K562 (cell line): Measurements from ENCODE around the gene SRGN. TPM values are rescaled to one million over a fixed set of nuclear protein-coding genes. Genes with fewer than 3 reads are reported as not detected.
A peak's percentile ranks its signal among the peaks of the same experiment; 100 is the strongest.

Experiments
- ATF1 ChIP-seq, 2 experiments: fragments of 450-650 bp in 1 of 2; IDR thresholded peaks; 2 replicates each; pipeline ENCODE4 v1.6.1; 2016; ENCODE audit warnings: missing compliant biosample characterization in 1 of 2, missing genetic modification characterization in 1 of 2
- CREM ChIP-seq: IDR thresholded peaks from 2 replicates; pipeline ENCODE4 v1.6.1; 2014; ENCODE audit warnings: antibody characterized with exemption, low read depth
- DIDO1 ChIP-seq: fragments of 450-650 bp; IDR thresholded peaks from 2 replicates; pipeline ENCODE4 v1.6.1; 2016; ENCODE audit warnings: low read depth, missing biosample characterization, missing genetic modification characterization
- EHMT2 ChIP-seq: fragments of 450-650 bp; IDR thresholded peaks from 2 replicates; pipeline ENCODE4 v1.6.1; 2018; ENCODE audit warnings: antibody characterized with exemption
- HCFC1 ChIP-seq: IDR thresholded peaks from 2 replicates; pipeline ENCODE4 v1.6.1; 2012; ENCODE audit warnings: low read depth, low read length, improper control_type of control experiment
- MLLT1 ChIP-seq, 2 experiments: fragments of 450-650 bp; IDR thresholded peaks; 2 replicates each; pipeline ENCODE4 v1.6.1; 2016
- OTX1 ChIP-seq: fragments of 450-650 bp; formaldehyde crosslinking; IDR thresholded peaks from 2 replicates; pipeline ENCODE4 v1.4.0; 2022; ENCODE audit warnings: mild to moderate bottlenecking
- TRIM24 ChIP-seq, 2 experiments: fragments of 450-650 bp; IDR thresholded peaks; 2 replicates each; pipeline ENCODE4 v1.6.1; 2016
- YBX1 ChIP-seq: fragments of 450-650 bp; IDR thresholded peaks from 2 replicates; pipeline ENCODE4 v1.7.1; 2016; ENCODE audit warnings: mild to moderate bottlenecking
- ZNF592 ChIP-seq: fragments of 450-650 bp; IDR thresholded peaks from 2 replicates; pipeline ENCODE4 v1.6.1; 2017; ENCODE audit warnings: antibody characterized with exemption, mild to moderate bottlenecking
- polyA plus RNA-seq, 8 experiments: library from polyadenylated mRNA; depleted of rRNA in 4 of 8; stranded (reverse) in 5 of 8; unstranded in 3 of 8; fragments of >200 nt; fragmentation: Nextera tagmentation in 2 of 8; fragmentation: Illumina TruSeq in 1 of 8; extraction: Ambion mirVana in 2 of 8; extraction: Trizol in 1 of 8; gene quantifications; 2 replicates each; pipeline versions ENCODE4 v1.2.1 to v1.2.3, GENCODE V29; 2011 to 2014; ENCODE audit warnings: inconsistent platforms in 1 of 8, missing spikeins in 1 of 8
- total RNA-seq, 7 experiments: library from RNA; depleted of rRNA in 6 of 7; stranded (reverse); fragments of >200 nt in 6 of 7; fragmentation: Illumina TruSeq in 2 of 7; extraction: Trizol in 2 of 7; gene quantifications; 2 replicates each; pipeline versions ENCODE4 v1.2.1 to v1.2.3, GENCODE V29; 2011 to 2021; ENCODE audit warnings: low replicate concordance in 1 of 7
- TF ChIP-seq, protein P1 (sequence below): fragments of 450-650 bp; formaldehyde crosslinking; IDR thresholded peaks from 2 replicates; pipeline ENCODE4 v1.4.0; 2020; ENCODE audit warnings: mild to moderate bottlenecking, moderate library complexity
- TF ChIP-seq, protein P2 (sequence below), 3 experiments: fragments of 200-800 bp in 1 of 3; fragments of 250-450 bp in 1 of 3; fragments of 450-650 bp in 1 of 3; sonication (Bioruptor Pico) in 1 of 3; sonication (Bioruptor generic) in 1 of 3; formaldehyde crosslinking in 1 of 3; IDR thresholded peaks; 2 replicates each; pipeline versions ENCODE4 v1.6.1 to v1.8.0; 2016 to 2022; ENCODE audit warnings: mild to moderate bottlenecking in 2 of 3, missing genetic modification characterization in 2 of 3, missing compliant biosample characterization in 1 of 3, moderate library complexity in 1 of 3
- TF ChIP-seq, protein P3 (sequence below), 2 experiments: IDR thresholded peaks; 2 replicates each; pipeline ENCODE4 v1.6.1; 2011; ENCODE audit warnings: borderline replicate concordance in 1 of 2, control low read depth in 1 of 2, low read depth in 1 of 2, low read length in 1 of 2, mild to moderate bottlenecking in 1 of 2, mixed read lengths in 1 of 2, moderate library complexity in 1 of 2; ENCODE audit not compliant: insufficient read depth in 1 of 2, insufficient read length in 1 of 2, poor library complexity in 1 of 2, severe bottlenecking in 1 of 2; ENCODE audit errors: extremely low read depth in 1 of 2

The SRGN gene
- total and polyA plus RNA-seq, 9 of the 15 experiments (the other 6 are each of a cell fraction or from before 2014, with no cell fraction given) = 136 to 304 (median 180) TPM

DNA sequence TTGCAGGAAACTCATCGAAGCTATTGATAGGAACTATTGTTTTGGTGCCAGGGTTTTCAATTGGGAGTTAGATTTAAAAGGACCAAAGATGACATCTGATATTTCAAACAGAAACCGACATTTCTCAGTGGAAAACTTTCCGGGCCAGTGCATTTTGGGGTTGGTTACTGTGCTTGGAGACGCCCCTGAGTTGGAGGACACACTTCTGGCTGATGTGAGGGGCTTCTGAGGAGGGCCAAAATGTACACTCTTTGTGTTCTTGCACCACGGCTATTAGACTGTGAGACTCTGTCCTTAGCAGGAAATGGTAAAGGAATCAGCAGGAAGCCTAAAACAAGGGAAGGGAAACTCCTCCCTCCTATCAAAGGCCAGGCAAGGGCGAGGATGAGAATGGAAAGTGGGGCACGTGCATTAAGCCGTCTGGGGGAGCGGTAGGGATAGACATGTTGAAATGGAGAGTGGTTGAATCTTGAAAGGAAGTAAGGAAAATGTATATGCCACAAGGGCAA, 1.8 kb upstream of the SRGN start (continued):
- TF ChIP-seq ZNF592 (peak; percentile 79; the same call in 1 of the 2 replicates), HCFC1 (peak; percentile 49; the same call in 1 of the 2 replicates), DIDO1 (tag) (peak; percentile 24), ATF1 (CRISPR knock-in tag; IDR thresholded peaks at IDR 0.05) (no peak), ATF1 (tag; IDR thresholded peaks at IDR 0.05) (no peak), EHMT2 (0 out of 2 replicates have a peak, but pooled peaks have one; percentile 22), YBX1 (no peak), MLLT1 (IDR thresholded peaks at IDR 0.05) (0 out of 4 replicates have a peak, but pooled peaks of 1 of the 2 experiments have one; percentile 8), OTX1 (CRISPR knock-in tag) (peak; percentile 87), TRIM24 (IDR thresholded peaks at IDR 0.05) (peak in 1 of 2 experiments; percentile 81; a peak in 2 of 4 replicates), CREM (0 out of 2 replicates have a peak, but pooled peaks have one; percentile 29)
- TF ChIP-seq, protein P1, sequence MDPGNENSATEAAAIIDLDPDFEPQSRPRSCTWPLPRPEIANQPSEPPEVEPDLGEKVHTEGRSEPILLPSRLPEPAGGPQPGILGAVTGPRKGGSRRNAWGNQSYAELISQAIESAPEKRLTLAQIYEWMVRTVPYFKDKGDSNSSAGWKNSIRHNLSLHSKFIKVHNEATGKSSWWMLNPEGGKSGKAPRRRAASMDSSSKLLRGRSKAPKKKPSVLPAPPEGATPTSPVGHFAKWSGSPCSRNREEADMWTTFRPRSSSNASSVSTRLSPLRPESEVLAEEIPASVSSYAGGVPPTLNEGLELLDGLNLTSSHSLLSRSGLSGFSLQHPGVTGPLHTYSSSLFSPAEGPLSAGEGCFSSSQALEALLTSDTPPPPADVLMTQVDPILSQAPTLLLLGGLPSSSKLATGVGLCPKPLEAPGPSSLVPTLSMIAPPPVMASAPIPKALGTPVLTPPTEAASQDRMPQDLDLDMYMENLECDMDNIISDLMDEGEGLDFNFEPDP (CRISPR knock-in tag) = no peak
- TF ChIP-seq, protein P2, sequence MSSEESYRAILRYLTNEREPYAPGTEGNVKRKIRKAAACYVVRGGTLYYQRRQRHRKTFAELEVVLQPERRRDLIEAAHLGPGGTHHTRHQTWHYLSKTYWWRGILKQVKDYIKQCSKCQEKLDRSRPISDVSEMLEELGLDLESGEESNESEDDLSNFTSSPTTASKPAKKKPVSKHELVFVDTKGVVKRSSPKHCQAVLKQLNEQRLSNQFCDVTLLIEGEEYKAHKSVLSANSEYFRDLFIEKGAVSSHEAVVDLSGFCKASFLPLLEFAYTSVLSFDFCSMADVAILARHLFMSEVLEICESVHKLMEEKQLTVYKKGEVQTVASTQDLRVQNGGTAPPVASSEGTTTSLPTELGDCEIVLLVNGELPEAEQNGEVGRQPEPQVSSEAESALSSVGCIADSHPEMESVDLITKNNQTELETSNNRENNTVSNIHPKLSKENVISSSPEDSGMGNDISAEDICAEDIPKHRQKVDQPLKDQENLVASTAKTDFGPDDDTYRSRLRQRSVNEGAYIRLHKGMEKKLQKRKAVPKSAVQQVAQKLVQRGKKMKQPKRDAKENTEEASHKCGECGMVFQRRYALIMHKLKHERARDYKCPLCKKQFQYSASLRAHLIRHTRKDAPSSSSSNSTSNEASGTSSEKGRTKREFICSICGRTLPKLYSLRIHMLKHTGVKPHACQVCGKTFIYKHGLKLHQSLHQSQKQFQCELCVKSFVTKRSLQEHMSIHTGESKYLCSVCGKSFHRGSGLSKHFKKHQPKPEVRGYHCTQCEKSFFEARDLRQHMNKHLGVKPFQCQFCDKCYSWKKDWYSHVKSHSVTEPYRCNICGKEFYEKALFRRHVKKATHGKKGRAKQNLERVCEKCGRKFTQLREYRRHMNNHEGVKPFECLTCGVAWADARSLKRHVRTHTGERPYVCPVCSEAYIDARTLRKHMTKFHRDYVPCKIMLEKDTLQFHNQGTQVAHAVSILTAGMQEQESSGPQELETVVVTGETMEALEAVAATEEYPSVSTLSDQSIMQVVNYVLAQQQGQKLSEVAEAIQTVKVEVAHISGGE (CRISPR knock-in tag; IDR thresholded peaks at IDR 0.05) = peak in 2 of 3 experiments; percentile 87 to 98; a peak in 4 of 6 replicates
- TF ChIP-seq, protein P3, sequence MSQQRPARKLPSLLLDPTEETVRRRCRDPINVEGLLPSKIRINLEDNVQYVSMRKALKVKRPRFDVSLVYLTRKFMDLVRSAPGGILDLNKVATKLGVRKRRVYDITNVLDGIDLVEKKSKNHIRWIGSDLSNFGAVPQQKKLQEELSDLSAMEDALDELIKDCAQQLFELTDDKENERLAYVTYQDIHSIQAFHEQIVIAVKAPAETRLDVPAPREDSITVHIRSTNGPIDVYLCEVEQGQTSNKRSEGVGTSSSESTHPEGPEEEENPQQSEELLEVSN (IDR thresholded peaks at IDR 0.05; ENCODE audit: borderline replicate concordance in 1 of 2, extremely low read depth in 1 of 2, insufficient read depth in 1 of 2, insufficient read length in 1 of 2, low read depth in 1 of 2, low read length in 1 of 2, poor library complexity in 1 of 2, severe bottlenecking in 1 of 2) = peak in 1 of 2 experiments; percentile 65
